Chondrocyte (in vitro differentiated cells): Measurements from ENCODE around the gene OR5AN1. TPM values are rescaled to one million over a fixed set of nuclear protein-coding genes. Genes with fewer than 3 reads are reported as not detected.
"Not testable (repeated sequence)": the region's sequence is repeated elsewhere in the genome, so short reads cannot be mapped to it uniquely, and the experiment has no call there.

Source experiments
- DNase-seq: peaks from one replicate; pipeline ENCODE4 v3.0.0; 2021; ENCODE audit warnings: mixed read lengths, low spot score
- H3K27ac Mint-ChIP-seq: one replicate; pipeline ENCODE4 v1.8.0; 2021; ENCODE audit warnings: mild to moderate bottlenecking, moderate library complexity, mixed read lengths; ENCODE audit not compliant: unreplicated experiment
- H3K27me3 Mint-ChIP-seq: 2 replicates; pipeline ENCODE4 v1.8.0; 2021; ENCODE audit warnings: low read depth, mixed read lengths
- H3K36me3 Mint-ChIP-seq: 2 replicates; pipeline ENCODE4 v1.8.0; 2021; ENCODE audit warnings: low read depth, mixed read lengths
- H3K4me1 Mint-ChIP-seq: 2 replicates; pipeline ENCODE4 v1.8.0; 2021; ENCODE audit warnings: low read depth, mild to moderate bottlenecking, mixed read lengths
- H3K4me3 Mint-ChIP-seq: one replicate; pipeline ENCODE4 v1.8.0; 2021; ENCODE audit warnings: mild to moderate bottlenecking, moderate library complexity, mixed read lengths; ENCODE audit not compliant: unreplicated experiment
- H3K9me3 Mint-ChIP-seq: 2 replicates; pipeline ENCODE4 v1.8.0; 2021; ENCODE audit warnings: low read depth, mixed read lengths
- CTCF ChIP-seq: fragments of 200-600 bp; sonication (generic); IDR thresholded peaks from 2 replicates; pipeline ENCODE4 v1.5.0; 2021; ENCODE audit warnings: antibody characterized with exemption, mild to moderate bottlenecking, moderate library complexity
- long read RNA-seq: library from polyadenylated mRNA; stranded (forward); transcript quantifications from one replicate; pipeline ENCODE4 v2.0.0, GENCODE V29; 2021
- total RNA-seq: library from RNA; stranded (reverse); gene quantifications from 3 replicates; pipeline ENCODE4 v1.2.1, GENCODE V29; 2021

OR5AN1 gene
- total RNA-seq, result not detected in 3 replicates
- long read RNA-seq, result 0 reads

GRCh38 chr11:59358595-59358994, at the start of gene OR5AN1:
Gene OR5AN1, plus strand, starts transcription at chr11:59358895. Its CDS starts 5,564 bp downstream, at chr11:59364459.
- Mint-ChIP-seq H3K9me3 (no peaks in the 10 kb centered on the region), H3K4me3 (no peak within 1 kb of the TSS)

GRCh38 chr11:59335001-59335400, 23.7 kb upstream of the OR5AN1 start:
- no peaks in the 10 kb centered on the region for H3K36me3 Mint-ChIP-seq
- peaks cover 5% of the 10 kb centered on the region for H3K27me3 Mint-ChIP-seq
- no peak for DNase-seq
- no peaks in the 10 kb centered on the region for H3K4me1 Mint-ChIP-seq
- no peak overlapping the region for H3K27ac Mint-ChIP-seq
- TF ChIP-seq CTCF, result no peak
- peaks cover 9% of the 10 kb centered on the region for H3K9me3 Mint-ChIP-seq
- no peak overlapping the region for H3K4me3 Mint-ChIP-seq

More at GRCh38 chr11:59358595-59358994, at the start of gene OR5AN1:
- Mint-ChIP-seq H3K27ac (no peak within 1 kb of the TSS), H3K4me1 (no peaks in the 10 kb centered on the region), H3K36me3 (no peaks in the 10 kb centered on the region), H3K27me3 (no peaks in the 10 kb centered on the region)
- no peak for DNase-seq
- no peak for TF ChIP-seq CTCF

GRCh38 chr11:59336176-59336575, 22.5 kb upstream of the OR5AN1 start:
- Mint-ChIP-seq H3K27me3 (peaks cover 5% of the 10 kb centered on the region), H3K4me1 (no peaks in the 10 kb centered on the region), H3K27ac (no peak overlapping the region), H3K4me3 (no peak overlapping the region), H3K36me3 (no peaks in the 10 kb centered on the region), H3K9me3 (peaks cover 9% of the 10 kb centered on the region)
- no peak for DNase-seq
- TF ChIP-seq CTCF, result no peak

- no peak overlapping the region for H3K4me3 Mint-ChIP-seq
- peaks cover 1% of the 10 kb centered on the region for H3K27me3 Mint-ChIP-seq
Measured at GRCh38 chr11:59336931-59337330, 21.8 kb upstream of the OR5AN1 start.

GRCh38 chr11:59349657-59350056, 9.0 kb upstream of the OR5AN1 start:
- H3K4me3 Mint-ChIP-seq, H3K4me1 Mint-ChIP-seq, H3K27me3 Mint-ChIP-seq, H3K27ac Mint-ChIP-seq, H3K36me3 Mint-ChIP-seq: not testable (repeated sequence)
- peaks cover 31% of the 10 kb centered on the region for H3K9me3 Mint-ChIP-seq
- peak; percentile 28 for DNase-seq

More at GRCh38 chr11:59336931-59337330, 21.8 kb upstream of the OR5AN1 start:
- no peaks in the 10 kb centered on the region for H3K4me1 Mint-ChIP-seq
- H3K36me3 Mint-ChIP-seq, result no peaks in the 10 kb centered on the region
- TF ChIP-seq CTCF, result no peak
- DNase-seq, result no peak
- H3K27ac Mint-ChIP-seq, result no peak overlapping the region
- peaks cover 9% of the 10 kb centered on the region for H3K9me3 Mint-ChIP-seq

- no peaks in the 10 kb centered on the region for H3K4me1 Mint-ChIP-seq
- peaks cover 19% of the 10 kb centered on the region for H3K9me3 Mint-ChIP-seq
- no peaks in the 10 kb centered on the region for H3K27me3 Mint-ChIP-seq
- H3K36me3 Mint-ChIP-seq, result no peaks in the 10 kb centered on the region
- TF ChIP-seq CTCF, result no peak
- H3K27ac Mint-ChIP-seq, result no peak overlapping the region
- peak; percentile 68 for DNase-seq
- no peak overlapping the region for H3K4me3 Mint-ChIP-seq
Measured at GRCh38 chr11:59355226-59355625, 3.5 kb upstream of the OR5AN1 start.
